Mesothelial cell of epicardium (in vitro differentiated cells): ENCODE data around the gene DMPK. TPM values are rescaled to one million over a fixed set of nuclear protein-coding genes. Genes with fewer than 3 reads are reported as not detected.
"Not testable (repeated sequence)": the region's sequence is repeated elsewhere in the genome, so short reads cannot be mapped to it uniquely, and the experiment has no call there.

Experiments
- DNase-seq, 2 experiments: peaks; one replicate each; pipeline ENCODE4 v3.0.0; 2021; ENCODE audit warnings: low spot score in 2 of 2; ENCODE audit not compliant: unreplicated experiment in 2 of 2
- H3K27ac Mint-ChIP-seq: 2 replicates; pipeline ENCODE4 v1.8.0; 2021; ENCODE audit warnings: mixed read lengths
- H3K27me3 Mint-ChIP-seq: 2 replicates; pipeline ENCODE4 v1.8.0; 2021; ENCODE audit warnings: low read depth, mixed read lengths
- H3K36me3 Mint-ChIP-seq: 2 replicates; pipeline ENCODE4 v1.8.0; 2021; ENCODE audit warnings: mixed read lengths
- H3K4me1 Mint-ChIP-seq: 2 replicates; pipeline ENCODE4 v1.8.0; 2021; ENCODE audit warnings: mixed read lengths
- H3K4me3 Mint-ChIP-seq: 2 replicates; pipeline ENCODE4 v1.8.0; 2021; ENCODE audit warnings: mild to moderate bottlenecking, moderate library complexity, mixed read lengths
- H3K9me3 Mint-ChIP-seq: 2 replicates; pipeline ENCODE4 v1.8.0; 2021; ENCODE audit warnings: mixed read lengths
- CTCF ChIP-seq: fragments of 200-600 bp; sonication (generic); IDR thresholded peaks from one replicate; pipeline ENCODE4 v1.5.0; 2021; ENCODE audit warnings: antibody characterized with exemption; ENCODE audit not compliant: unreplicated experiment
- total RNA-seq: library from RNA; stranded (reverse); gene quantifications from 3 replicates; pipeline ENCODE4 v1.2.1, GENCODE V29; 2021

DMPK gene
- total RNA-seq, 1 donor from 2014 or later: 130 TPM

- no peaks in the 10 kb centered on the region for H3K36me3 Mint-ChIP-seq
- peaks cover under 1% of the 10 kb centered on the region for H3K4me1 Mint-ChIP-seq
- H3K27ac Mint-ChIP-seq: no peak overlapping the region
- H3K27me3 Mint-ChIP-seq: no peaks in the 10 kb centered on the region
- DNase-seq: no peak
- no peak for TF ChIP-seq CTCF
- H3K9me3 Mint-ChIP-seq: no peaks in the 10 kb centered on the region
- H3K4me3 Mint-ChIP-seq: no peak overlapping the region
Measured at GRCh38 chr19:45804140-45804958, 22.1 kb upstream of the DMPK start.

GRCh38 chr19:45801603-45802175 is 19.4 kb upstream of the DMPK start:
- Mint-ChIP-seq H3K9me3 (no peaks in the 10 kb centered on the region), H3K27ac (no peak overlapping the region), H3K27me3 (no peaks in the 10 kb centered on the region), H3K4me1 (peaks cover 6% of the 10 kb centered on the region), H3K4me3 (no peak overlapping the region), H3K36me3 (no peaks in the 10 kb centered on the region)
- TF ChIP-seq CTCF: no peak
- DNase-seq: no peak

- Mint-ChIP-seq H3K4me3 (no peak overlapping the region), H3K27ac (no peak overlapping the region), H3K36me3 (no peaks in the 10 kb centered on the region), H3K4me1 (peaks cover 6% of the 10 kb centered on the region), H3K9me3 (no peaks in the 10 kb centered on the region), H3K27me3 (no peaks in the 10 kb centered on the region)
- TF ChIP-seq CTCF: no peak
- no peak for DNase-seq
Measured at GRCh38 chr19:45800070-45800553, 17.8 kb upstream of the DMPK start.

- DNase-seq, H3K9me3 Mint-ChIP-seq, H3K27me3 Mint-ChIP-seq, H3K4me1 Mint-ChIP-seq, H3K36me3 Mint-ChIP-seq, H3K4me3 Mint-ChIP-seq, H3K27ac Mint-ChIP-seq: not testable (repeated sequence)
Measured at GRCh38 chr19:45799541-45799940, 17.3 kb upstream of the DMPK start.

GRCh38 chr19:45798995-45799517 is 16.8 kb upstream of the DMPK start:
- peak; percentile 96 for TF ChIP-seq CTCF
- Mint-ChIP-seq H3K9me3 (no peaks in the 10 kb centered on the region), H3K36me3 (no peaks in the 10 kb centered on the region), H3K27me3 (no peaks in the 10 kb centered on the region), H3K4me3 (no peak overlapping the region), H3K27ac (peak overlapping the region; percentile 59), H3K4me1 (peaks cover 6% of the 10 kb centered on the region)
- peak in 1 of 2 experiments; percentile 83 for DNase-seq

GRCh38 chr19:45794627-45795026 is 12.3 kb upstream of the DMPK start:
- no peak for TF ChIP-seq CTCF
- Mint-ChIP-seq H3K9me3 (no peaks in the 10 kb centered on the region), H3K27me3 (no peaks in the 10 kb centered on the region), H3K4me3 (no peak overlapping the region), H3K36me3 (no peaks in the 10 kb centered on the region), H3K27ac (no peak overlapping the region), H3K4me1 (peaks cover 26% of the 10 kb centered on the region)
- no peak for DNase-seq
